Coronary artery (tissue), 2 donors: ENCODE results near the gene PKDREJ.
A peak's percentile ranks its signal among the peaks of the same experiment; 100 is the strongest.

Source experiments
- DNase-seq: peaks from one replicate; pipeline ENCODE4 v3.0.0-alpha.2; 2017; ENCODE audit warnings: low spot score
- H3K27ac ChIP-seq, 2 donors: fragments of 200-600 bp; sonication (generic); one replicate each; pipeline ENCODE4 v1.5.1; 2016 to 2019
- H3K4me3 ChIP-seq: fragments of 200-600 bp; sonication (generic); 2 replicates; pipeline ENCODE4 v1.5.1; 2016; ENCODE audit warnings: mild to moderate bottlenecking, moderate library complexity
- CTCF ChIP-seq: fragments of 200-600 bp; sonication (generic); IDR thresholded peaks from one replicate; pipeline ENCODE4 v1.5.1; 2019; ENCODE audit warnings: antibody characterized with exemption

The PKDREJ gene

GRCh38 chr22:46250035-46250782 lies 12.9 kb downstream of the PKDREJ start, which contains the start of gene CDPF1:
Gene CDPF1 (minus strand): TSS chr22:46250293. CDS start chr22:46248284, 2,009 bp downstream.
- Histone ChIP-seq H3K27ac (peak within 1 kb of the TSS; percentile 77 to 95), H3K4me3 (peak within 1 kb of the TSS; percentile 98)
- no peak for TF ChIP-seq CTCF
- DNase-seq: peak; percentile 90

- TF ChIP-seq CTCF: no peak
- H3K27ac ChIP-seq: no peak overlapping the region
- DNase-seq: no peak
- H3K4me3 ChIP-seq: no peak overlapping the region
Observed at GRCh38 chr22:46247443-46247975, 15.6 kb downstream of the PKDREJ start.

GRCh38 chr22:46246178-46246577 lies 17.0 kb downstream of the PKDREJ start:
- H3K27ac ChIP-seq: no peak overlapping the region
- DNase-seq: no peak
- TF ChIP-seq CTCF: no peak
- H3K4me3 ChIP-seq: no peak overlapping the region

GRCh38 chr22:46245511-46245910 lies 17.6 kb downstream of the PKDREJ start:
- Histone ChIP-seq H3K27ac (peak overlapping the region in 1 of 2 donors; percentile 11), H3K4me3 (no peak overlapping the region)
- TF ChIP-seq CTCF: no peak
- no peak for DNase-seq

GRCh38 chr22:46244771-46245170 lies 18.4 kb downstream of the PKDREJ start:
- no peak for DNase-seq
- Histone ChIP-seq H3K4me3 (no peak overlapping the region), H3K27ac (no peak overlapping the region)
- no peak for TF ChIP-seq CTCF

- no peak overlapping the region for H3K4me3 ChIP-seq
- no peak for DNase-seq
- no peak for TF ChIP-seq CTCF
- no peak overlapping the region for H3K27ac ChIP-seq
Observed at GRCh38 chr22:46242076-46242475, 21.1 kb downstream of the PKDREJ start.
